ENCODE data around the gene SLC22A23. TPM values are rescaled to one million over a fixed set of nuclear protein-coding genes. Genes with fewer than 3 reads are reported as not detected.

Gene SLC22A23
- total and polyA plus RNA-seq, 2 of the 4 experiments (the other 2 are of a cell fraction) = 0.72 to 1.6 TPM

- Histone ChIP-seq H3K9ac (ENCODE audit: low read depth, low read length) (no peak overlapping the region), H3K14ac (replicated peaks; ENCODE audit: low read depth, low read length) (no peak overlapping the region), H3K9me3 (ENCODE audit: control insufficient read depth, insufficient read depth, low read length) (no peaks in the 10 kb centered on the region), H2BK15ac (ENCODE audit: low read depth, low read length) (no peak overlapping the region), H3K27ac (ENCODE audit: insufficient read depth, low read length) (no peak overlapping the region), H3K56ac (ENCODE audit: extremely low read depth, insufficient read depth, low read length) (no peak overlapping the region), H2AFZ (replicated peaks; ENCODE audit: low read length, poor library complexity) (no peak overlapping the region), H3K9me1 (ENCODE audit: insufficient read depth, low read length) (peaks cover 2% of the 10 kb centered on the region; the same call in 1 of the 2 replicates), H4K5ac (ENCODE audit: low read depth, low read length) (no peak overlapping the region), H3K18ac (ENCODE audit: low read depth, low read length) (no peak overlapping the region), H3K4me3 (ENCODE audit: insufficient read depth, low read depth, low read length) (no peak overlapping the region), H3K4me1 (ENCODE audit: control insufficient read depth, insufficient read depth, low read length) (no peaks in the 10 kb centered on the region), H3K27me3 (ENCODE audit: control insufficient read depth, insufficient read depth, low read length) (peaks cover 41% of the 10 kb centered on the region), H4K8ac (ENCODE audit: low read depth in 2 of 2, low read length in 2 of 2) (no peak overlapping the region), H3K36me3 (ENCODE audit: control insufficient read depth, insufficient read depth, low read length) (no peaks in the 10 kb centered on the region), H2BK5ac (ENCODE audit: low read depth, low read length, poor library complexity, severe bottlenecking) (no peak overlapping the region), H3K4ac (ENCODE audit: low read depth, low read length) (no peak overlapping the region), H3K4me2 (ENCODE audit: low read depth, low read length) (no peak overlapping the region), H2BK20ac (ENCODE audit: low read depth, low read length) (no peak overlapping the region), H2BK120ac (ENCODE audit: low read depth, low read length) (no peak overlapping the region), H2AK9ac (replicated peaks; ENCODE audit: low read depth, low read length, poor library complexity) (no peak overlapping the region), H2AK5ac (ENCODE audit: low read depth, low read length) (no peak overlapping the region), H4K20me1 (ENCODE audit: insufficient read depth, low read length) (no peaks in the 10 kb centered on the region), H3K23ac (ENCODE audit: low read depth, low read length) (no peak overlapping the region), H4K91ac (ENCODE audit: insufficient read depth, low read depth, low read length) (no peak overlapping the region), H3K79me1 (ENCODE audit: low read depth in 1 of 2, low read length in 2 of 2) (no peaks in the 10 kb centered on the region)
- ATAC-seq (ENCODE audit: low read depth) = no peak
- intact Hi-C loops (cut with micrococcal nuclease) (no loop called here), dilution Hi-C loops (cut with HindIII; ENCODE audit: low sequenced_read_pairs, unreplicated experiment) (no loop called here), in situ Hi-C loops (cut with MboI; ENCODE audit: low sequenced_read_pairs) (no loop called here)
- no peak for TF ChIP-seq USF2 (IDR thresholded peaks at IDR 0.05; ENCODE audit: low read depth, low read length)
- TF ChIP-seq CEBPB (IDR thresholded peaks at IDR 0.05; ENCODE audit: low read depth, low read length) = no peak
- no peak for TF ChIP-seq MAFK (IDR thresholded peaks at IDR 0.05; ENCODE audit: low read depth, low read length)
- no peak for TF ChIP-seq BHLHE40 (IDR thresholded peaks at IDR 0.05; ENCODE audit: low read depth, low read length)
- CTCF ChIA-PET = no interaction called here
- POLR2A ChIA-PET (ENCODE audit: unreplicated experiment) = interaction anchor here (0.6 kb wide), 1 partner anchor 41 kb away, joined by 3 read pairs; no protein-coding TSS in a partner anchor
- WGBS, 2 experiments (ENCODE audit: extremely low coverage in 2 of 2, insufficient read length in 1 of 2) = no CpG with 5 or more reads among the region's 4 CpGs
- no peak for DNase-seq
- BruUV-seq (replicated peaks) = no TSS peak
Observed at GRCh38 chr6:3368685-3369084, 88.2 kb downstream of the SLC22A23 start.
